Neural cell (in vitro differentiated cells): ENCODE measurements around the gene CSTF1. TPM values are rescaled to one million over a fixed set of nuclear protein-coding genes. Genes with fewer than 3 reads are reported as not detected.

Experiments used
- H2AFZ ChIP-seq: fragments of 200-600, 300-800 bp; sonication (generic), shearing (Covaris generic); 2 replicates; pipeline ENCODE4 v1.6.0; 2014; ENCODE audit warnings: low read depth, mild to moderate bottlenecking, antibody characterized with exemption, low read length, moderate library complexity
- H3F3A ChIP-seq: fragments of 200-600 bp; shearing (Covaris generic); 2 replicates; pipeline ENCODE4 v1.6.1; 2016; ENCODE audit warnings: mild to moderate bottlenecking, moderate library complexity, mixed read lengths, antibody characterized with exemption, low read length; ENCODE audit not compliant: insufficient read depth, poor library complexity, severe bottlenecking
- H3K27ac ChIP-seq: fragments of 200-600, 300-800 bp; sonication (generic), shearing (Covaris generic); 2 replicates; pipeline ENCODE4 v1.5.1; 2014; ENCODE audit warnings: mild to moderate bottlenecking, low read length, moderate library complexity
- H3K27me3 ChIP-seq: fragments of 300-800, 200-600 bp; sonication (generic), shearing (Covaris generic); 2 replicates; pipeline ENCODE4 v1.6.0; 2014; ENCODE audit warnings: mild to moderate bottlenecking, low read depth, low read length, moderate library complexity; ENCODE audit not compliant: insufficient read depth
- H3K36me3 ChIP-seq: fragments of 300-800, 200-600 bp; sonication (generic), shearing (Covaris generic); 2 replicates; pipeline ENCODE4 v1.5.1; 2014; ENCODE audit warnings: mild to moderate bottlenecking, antibody characterized with exemption, low read length, moderate library complexity; ENCODE audit not compliant: insufficient read depth
- H3K4me2 ChIP-seq: fragments of 300-800, 200-600 bp; sonication (generic), shearing (Covaris generic); 2 replicates; pipeline ENCODE4 v1.6.0; 2014; ENCODE audit warnings: mild to moderate bottlenecking, low read length
- H3K4me3 ChIP-seq: fragments of 300-800, 200-600 bp; sonication (generic), shearing (Covaris generic); 2 replicates; pipeline ENCODE4 v1.5.1; 2014; ENCODE audit warnings: mild to moderate bottlenecking, low read length, moderate library complexity
- H3K79me2 ChIP-seq: fragments of 200-600 bp; shearing (Covaris generic); replicated peaks from 2 replicates; pipeline ENCODE4 v1.6.0; 2014; ENCODE audit warnings: mild to moderate bottlenecking, low read length, moderate library complexity; ENCODE audit not compliant: insufficient read depth
- H3K9ac ChIP-seq: fragments of 300-800, 200-600 bp; sonication (generic), shearing (Covaris generic); 2 replicates; pipeline ENCODE4 v1.6.1; 2016; ENCODE audit warnings: mild to moderate bottlenecking, low read length, mixed read lengths
- H3K9me2 ChIP-seq: fragments of 200-600 bp; shearing (Covaris generic); 2 replicates; pipeline ENCODE4 v1.6.1; 2016; ENCODE audit warnings: mild to moderate bottlenecking, low read length, mixed read lengths; ENCODE audit not compliant: insufficient read depth
- H3K9me3 ChIP-seq: fragments of 200-600, 300-800 bp; sonication (generic), shearing (Covaris generic); 2 replicates; pipeline ENCODE4 v1.6.1; 2016; ENCODE audit warnings: mild to moderate bottlenecking, mixed run types, low read length, moderate library complexity, mixed read lengths
- H4K20me1 ChIP-seq: fragments of 200-600 bp; shearing (Covaris generic); 2 replicates; pipeline ENCODE4 v1.6.1; 2016; ENCODE audit warnings: mild to moderate bottlenecking, mixed run types; ENCODE audit not compliant: insufficient read depth
- EP300 ChIP-seq: fragments of 450-650 bp; conservative IDR thresholded peaks from 2 replicates; pipeline ENCODE4 v1.6.1; 2014; ENCODE audit warnings: antibody characterized with exemption, mild to moderate bottlenecking, moderate library complexity; ENCODE audit not compliant: poor library complexity, severe bottlenecking
- EZH2 ChIP-seq: fragments of 200-600, 300-800 bp; shearing (Covaris generic), sonication (generic); IDR thresholded peaks from 2 replicates; pipeline ENCODE4 v1.6.1; 2014; ENCODE audit warnings: antibody characterized with exemption, low read length, borderline replicate concordance, mild to moderate bottlenecking; ENCODE audit not compliant: insufficient read depth, poor library complexity, severe bottlenecking
- MXI1 ChIP-seq: fragments of 450-650 bp; conservative IDR thresholded peaks from 2 replicates; pipeline ENCODE4 v1.6.1; 2014; ENCODE audit warnings: antibody characterized with exemption, mild to moderate bottlenecking; ENCODE audit not compliant: poor library complexity, severe bottlenecking
- POLR2AphosphoS5 ChIP-seq: IDR thresholded peaks from 2 replicates; pipeline ENCODE4 v1.6.1; 2012
- RAD21 ChIP-seq: fragments of 450-650 bp; conservative IDR thresholded peaks from 2 replicates; pipeline ENCODE4 v1.6.1; 2014; ENCODE audit warnings: antibody characterized with exemption, mild to moderate bottlenecking, moderate library complexity
- SMC3 ChIP-seq: fragments of 450-650 bp; conservative IDR thresholded peaks from 2 replicates; pipeline ENCODE4 v1.6.1; 2014; ENCODE audit warnings: antibody characterized with exemption, mild to moderate bottlenecking, moderate library complexity; ENCODE audit not compliant: poor library complexity
- TAF1 ChIP-seq: IDR thresholded peaks from 2 replicates; pipeline ENCODE4 v1.6.1; 2012; ENCODE audit warnings: low read depth
- polyA plus RNA-seq: library from polyadenylated mRNA; depleted of rRNA; stranded (reverse); fragments of >200 nt; gene quantifications from 2 replicates; pipeline ENCODE4 v1.2.3, GENCODE V29; 2014
- TF ChIP-seq, protein P1 (sequence below): IDR thresholded peaks from 2 replicates; pipeline ENCODE4 v1.6.1; 2012; ENCODE audit warnings: borderline replicate concordance
- TF ChIP-seq, protein P2 (sequence below): fragments of 450-650 bp; IDR thresholded peaks from 2 replicates; pipeline ENCODE4 v1.5.1; 2014; ENCODE audit warnings: antibody characterized with exemption, mild to moderate bottlenecking, moderate library complexity; ENCODE audit not compliant: poor library complexity, severe bottlenecking

The CSTF1 gene
- polyA plus RNA-seq, 1 donor from 2014 or later = 24.0 TPM

DNA sequence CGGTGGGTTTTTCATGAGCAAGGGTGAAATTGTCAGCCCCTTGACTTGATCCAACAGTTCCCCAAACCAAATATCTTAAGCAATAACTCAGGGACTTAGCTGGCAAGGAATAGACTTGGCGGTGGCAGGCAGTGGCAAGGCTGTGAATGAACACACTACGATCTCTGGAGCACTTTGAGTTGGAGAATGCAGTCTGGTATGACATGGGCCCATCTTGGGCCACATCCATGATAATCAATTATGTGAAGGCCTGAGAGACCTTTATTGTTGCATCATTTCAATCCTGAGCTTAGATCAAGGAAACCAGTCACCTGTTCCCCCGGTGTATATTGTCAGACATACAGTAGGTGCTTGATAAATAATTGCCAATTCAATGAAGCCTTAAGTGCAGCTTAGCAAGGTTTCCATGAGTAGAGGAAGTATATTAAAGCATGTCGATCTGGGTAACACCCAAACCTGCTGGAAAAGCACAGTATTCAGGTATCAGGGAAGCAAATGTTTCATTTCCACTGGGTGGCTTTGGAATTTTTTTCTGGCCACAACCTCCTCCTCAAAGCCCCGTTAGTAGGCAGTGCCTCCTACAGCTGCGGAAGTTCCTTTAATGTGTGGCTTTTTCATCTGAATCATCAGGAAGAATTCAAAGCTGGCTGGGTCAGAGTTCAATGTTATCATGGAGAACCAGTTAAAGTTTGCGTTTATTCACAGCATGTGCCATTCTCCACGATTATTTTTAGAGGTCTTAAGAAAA, 29.8 kb downstream of the CSTF1 start:
- Histone ChIP-seq H3K9ac (no peak overlapping the region), H3K79me2 (no peaks in the 10 kb centered on the region), H3K4me3 (no peak overlapping the region), H3F3A (no peaks in the 10 kb centered on the region), H3K9me3 (no peaks in the 10 kb centered on the region), H3K9me2 (no peaks in the 10 kb centered on the region), H4K20me1 (no peaks in the 10 kb centered on the region), H2AFZ (no peak overlapping the region), H3K27ac (no peak overlapping the region), H3K36me3 (no peaks in the 10 kb centered on the region), H3K27me3 (no peaks in the 10 kb centered on the region), H3K4me2 (no peak overlapping the region)
- TF ChIP-seq SMC3 (no peak), RAD21 (no peak), EZH2 (no peak), EP300 (no peak), MXI1 (no peak), TAF1 (no peak), POLR2AphosphoS5 (no peak)
- TF ChIP-seq, protein P1, sequence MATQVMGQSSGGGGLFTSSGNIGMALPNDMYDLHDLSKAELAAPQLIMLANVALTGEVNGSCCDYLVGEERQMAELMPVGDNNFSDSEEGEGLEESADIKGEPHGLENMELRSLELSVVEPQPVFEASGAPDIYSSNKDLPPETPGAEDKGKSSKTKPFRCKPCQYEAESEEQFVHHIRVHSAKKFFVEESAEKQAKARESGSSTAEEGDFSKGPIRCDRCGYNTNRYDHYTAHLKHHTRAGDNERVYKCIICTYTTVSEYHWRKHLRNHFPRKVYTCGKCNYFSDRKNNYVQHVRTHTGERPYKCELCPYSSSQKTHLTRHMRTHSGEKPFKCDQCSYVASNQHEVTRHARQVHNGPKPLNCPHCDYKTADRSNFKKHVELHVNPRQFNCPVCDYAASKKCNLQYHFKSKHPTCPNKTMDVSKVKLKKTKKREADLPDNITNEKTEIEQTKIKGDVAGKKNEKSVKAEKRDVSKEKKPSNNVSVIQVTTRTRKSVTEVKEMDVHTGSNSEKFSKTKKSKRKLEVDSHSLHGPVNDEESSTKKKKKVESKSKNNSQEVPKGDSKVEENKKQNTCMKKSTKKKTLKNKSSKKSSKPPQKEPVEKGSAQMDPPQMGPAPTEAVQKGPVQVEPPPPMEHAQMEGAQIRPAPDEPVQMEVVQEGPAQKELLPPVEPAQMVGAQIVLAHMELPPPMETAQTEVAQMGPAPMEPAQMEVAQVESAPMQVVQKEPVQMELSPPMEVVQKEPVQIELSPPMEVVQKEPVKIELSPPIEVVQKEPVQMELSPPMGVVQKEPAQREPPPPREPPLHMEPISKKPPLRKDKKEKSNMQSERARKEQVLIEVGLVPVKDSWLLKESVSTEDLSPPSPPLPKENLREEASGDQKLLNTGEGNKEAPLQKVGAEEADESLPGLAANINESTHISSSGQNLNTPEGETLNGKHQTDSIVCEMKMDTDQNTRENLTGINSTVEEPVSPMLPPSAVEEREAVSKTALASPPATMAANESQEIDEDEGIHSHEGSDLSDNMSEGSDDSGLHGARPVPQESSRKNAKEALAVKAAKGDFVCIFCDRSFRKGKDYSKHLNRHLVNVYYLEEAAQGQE = no peak
- TF ChIP-seq, protein P2, sequence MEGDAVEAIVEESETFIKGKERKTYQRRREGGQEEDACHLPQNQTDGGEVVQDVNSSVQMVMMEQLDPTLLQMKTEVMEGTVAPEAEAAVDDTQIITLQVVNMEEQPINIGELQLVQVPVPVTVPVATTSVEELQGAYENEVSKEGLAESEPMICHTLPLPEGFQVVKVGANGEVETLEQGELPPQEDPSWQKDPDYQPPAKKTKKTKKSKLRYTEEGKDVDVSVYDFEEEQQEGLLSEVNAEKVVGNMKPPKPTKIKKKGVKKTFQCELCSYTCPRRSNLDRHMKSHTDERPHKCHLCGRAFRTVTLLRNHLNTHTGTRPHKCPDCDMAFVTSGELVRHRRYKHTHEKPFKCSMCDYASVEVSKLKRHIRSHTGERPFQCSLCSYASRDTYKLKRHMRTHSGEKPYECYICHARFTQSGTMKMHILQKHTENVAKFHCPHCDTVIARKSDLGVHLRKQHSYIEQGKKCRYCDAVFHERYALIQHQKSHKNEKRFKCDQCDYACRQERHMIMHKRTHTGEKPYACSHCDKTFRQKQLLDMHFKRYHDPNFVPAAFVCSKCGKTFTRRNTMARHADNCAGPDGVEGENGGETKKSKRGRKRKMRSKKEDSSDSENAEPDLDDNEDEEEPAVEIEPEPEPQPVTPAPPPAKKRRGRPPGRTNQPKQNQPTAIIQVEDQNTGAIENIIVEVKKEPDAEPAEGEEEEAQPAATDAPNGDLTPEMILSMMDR = no peak

DNA sequence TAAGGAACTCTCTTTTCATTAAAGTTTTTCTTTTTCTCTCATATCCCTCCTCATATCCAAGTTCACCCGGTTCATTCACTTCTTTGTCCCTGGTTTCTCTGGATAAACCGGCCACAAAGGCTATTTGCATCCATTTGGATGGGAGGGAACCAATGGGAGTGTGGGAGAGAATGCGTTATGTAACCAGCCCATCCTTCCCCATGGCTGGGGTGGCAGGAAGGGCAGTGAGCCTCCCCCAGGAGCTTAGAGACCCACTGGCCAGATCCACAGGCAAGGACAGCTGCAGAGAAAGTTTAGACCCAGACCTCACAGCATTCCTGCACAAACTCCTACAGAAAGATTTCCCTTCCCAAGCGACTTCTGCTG, 30.4 kb downstream of the CSTF1 start:
- Histone ChIP-seq H3K27ac (no peak overlapping the region), H3K4me2 (no peak overlapping the region), H3K36me3 (no peaks in the 10 kb centered on the region), H3K9me3 (no peaks in the 10 kb centered on the region), H4K20me1 (no peaks in the 10 kb centered on the region), H3K9me2 (no peaks in the 10 kb centered on the region), H3K4me3 (no peak overlapping the region), H3K27me3 (no peaks in the 10 kb centered on the region), H2AFZ (no peak overlapping the region), H3K9ac (no peak overlapping the region), H3F3A (no peaks in the 10 kb centered on the region), H3K79me2 (no peaks in the 10 kb centered on the region)
- no peak for TF ChIP-seq EZH2
- TF ChIP-seq POLR2AphosphoS5 = no peak
- no peak for TF ChIP-seq SMC3
- TF ChIP-seq, protein P2 = no peak
- TF ChIP-seq MXI1 = no peak
- no peak for TF ChIP-seq TAF1
- TF ChIP-seq, protein P1 = no peak
- TF ChIP-seq EP300 = no peak
- no peak for TF ChIP-seq RAD21
